ENCODE measurements around the gene THAP9. TPM values are rescaled to one million over a fixed set of nuclear protein-coding genes. Genes with fewer than 3 reads are reported as not detected.

The THAP9 gene
- total RNA-seq, 2 donors from 2014 or later, result 2.9 to 3.7 TPM

DNA sequence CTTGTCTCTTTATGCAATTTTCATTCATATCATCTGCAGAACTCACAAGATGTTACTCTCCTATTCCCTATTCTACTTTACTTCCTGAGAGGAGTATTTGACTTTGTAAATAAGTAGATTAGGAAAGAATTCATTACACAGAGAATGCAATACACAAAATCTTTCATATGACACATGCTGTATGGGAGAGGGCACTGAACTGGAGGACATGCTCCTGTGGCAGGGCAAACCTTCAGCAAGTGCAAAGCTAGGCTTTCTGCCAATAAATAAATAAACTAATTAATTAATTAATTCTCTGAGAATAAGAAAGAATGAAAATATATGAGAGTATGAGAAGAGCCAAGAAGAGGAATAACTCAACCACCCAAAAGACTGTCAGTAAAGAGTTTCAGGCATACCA, 33.9 kb downstream of the THAP9 start:
- DNase-seq, result no peak
- ATAC-seq, result no peak
- intact Hi-C loops (cut with DNase I), result no loop called here

DNA sequence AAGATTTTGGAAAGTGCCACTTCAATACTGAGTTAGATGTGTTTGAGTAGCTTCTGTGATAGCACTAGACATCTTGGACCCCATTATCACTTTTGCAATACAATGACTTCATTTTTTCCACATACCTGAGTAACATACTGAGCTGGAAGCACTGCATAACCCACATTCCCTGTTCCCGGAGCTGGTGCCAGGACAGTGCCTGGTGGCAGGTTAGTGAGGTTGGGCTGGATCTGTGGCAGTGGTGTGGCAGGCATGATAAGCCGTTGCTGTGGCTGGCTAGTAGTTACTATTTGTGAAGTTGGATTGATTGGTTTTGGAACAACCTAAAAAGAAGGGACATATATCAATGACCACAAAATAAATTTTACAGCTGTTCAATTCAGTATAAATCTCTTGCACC, 38.9 kb downstream of the THAP9 start:
- ATAC-seq (no peak), DNase-seq (no peak)
- intact Hi-C loops (cut with DNase I), result no loop called here

DNA sequence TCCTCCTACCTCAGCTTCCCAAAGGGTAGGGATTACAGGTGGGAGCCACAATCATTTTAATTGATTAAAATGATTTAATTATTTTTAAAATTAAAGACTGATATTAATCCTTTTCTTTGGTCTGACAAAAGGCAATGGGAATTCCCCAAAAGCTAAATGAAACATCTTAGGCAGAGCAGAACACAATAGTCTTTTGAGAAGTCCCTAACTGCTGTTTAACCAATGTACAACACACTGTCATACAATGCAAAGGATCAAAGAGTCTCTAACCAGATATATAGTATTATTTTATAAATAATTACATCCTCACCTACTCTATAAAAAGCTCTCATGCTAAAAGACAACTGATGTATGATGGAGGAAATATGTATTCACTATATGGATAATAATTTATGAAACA, 47.0 kb downstream of the THAP9 start:
- DNase-seq, result no peak
- intact Hi-C loops (cut with DNase I), result no loop called here
- ATAC-seq, result no peak

DNA sequence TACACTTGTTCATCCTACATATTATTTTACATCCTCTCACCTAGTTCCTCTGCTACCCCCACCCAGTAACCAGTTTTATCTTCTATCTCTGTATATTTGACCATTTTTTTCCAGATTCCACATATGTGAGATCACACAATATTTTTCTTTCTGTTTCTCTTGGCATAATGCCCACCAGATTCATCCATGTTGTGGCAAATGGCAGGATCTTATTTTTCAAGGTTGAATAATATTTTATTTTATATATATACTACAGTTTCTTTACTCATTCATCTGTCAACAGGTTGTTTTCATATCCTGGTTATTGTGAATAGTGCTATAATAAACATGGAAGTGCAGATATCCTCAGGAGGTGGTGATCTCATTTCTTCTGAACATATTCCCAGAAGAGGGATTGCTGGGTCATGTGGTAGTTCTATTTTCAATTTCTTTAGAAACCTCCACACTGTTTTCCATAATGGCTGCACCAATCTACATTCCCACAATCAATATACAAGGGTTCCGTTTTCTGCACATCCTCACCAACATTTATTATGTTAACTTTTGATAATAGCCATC, 48.2 kb downstream of the THAP9 start:
- ATAC-seq (no peak), DNase-seq (no peak)
- intact Hi-C loops (cut with DNase I), result no loop called here

DNA sequence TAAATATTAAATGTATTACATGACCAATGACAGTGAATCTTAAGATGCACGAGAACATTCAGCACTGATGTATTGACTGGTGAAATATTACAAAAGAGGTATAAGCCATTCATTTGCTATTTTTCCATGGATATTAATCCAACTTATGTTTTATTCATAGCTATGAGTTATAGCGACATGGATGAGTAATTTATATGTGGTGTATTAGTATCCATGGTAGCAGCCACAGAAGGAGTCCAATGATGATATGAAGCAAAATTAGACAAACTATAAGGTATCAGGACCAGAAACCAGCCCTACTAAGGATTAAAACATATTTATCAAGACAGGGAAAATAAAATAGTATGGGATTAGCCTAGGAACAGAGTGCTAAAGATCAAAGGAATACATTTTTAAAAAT, 50.7 kb downstream of the THAP9 start:
- intact Hi-C loops (cut with DNase I), result no loop called here
- DNase-seq, result no peak
- no peak for ATAC-seq

DNA sequence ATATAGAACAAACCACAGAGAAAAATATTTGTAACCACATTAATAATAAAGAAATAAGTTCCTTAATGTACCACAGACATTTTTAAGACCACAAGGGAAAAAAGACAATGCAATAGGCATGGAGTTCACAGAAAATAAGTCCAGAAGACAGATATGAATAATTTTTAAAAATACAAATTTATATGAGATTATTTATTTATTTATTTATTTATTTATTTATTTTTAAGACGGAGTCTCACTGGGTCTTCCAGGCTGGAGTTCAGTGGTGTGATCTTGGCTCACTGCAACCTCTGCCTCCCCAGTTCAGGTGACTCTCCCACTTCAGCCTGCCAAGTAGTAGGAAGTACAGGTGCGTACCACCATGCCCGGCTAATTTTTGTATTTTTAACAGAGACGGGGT, 53.7 kb downstream of the THAP9 start:
- intact Hi-C loops (cut with DNase I), result no loop called here

DNA sequence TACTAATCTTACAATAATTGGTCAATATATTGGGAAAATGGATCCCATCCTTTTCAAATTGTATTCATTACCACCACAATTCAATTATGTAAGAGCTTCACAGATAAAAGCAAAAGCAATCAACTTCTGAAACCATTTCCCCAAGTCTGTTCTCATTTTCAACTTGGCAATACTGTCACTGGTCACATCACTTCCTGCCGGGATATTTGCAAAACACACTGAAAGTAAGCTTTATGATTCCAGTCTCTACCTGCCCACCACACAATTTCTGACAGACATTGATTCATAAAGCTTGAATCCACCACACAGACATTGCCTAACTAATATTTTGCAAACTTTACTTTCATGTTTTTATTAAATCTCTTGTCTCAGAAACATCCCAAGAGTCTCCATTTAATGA, 56.5 kb downstream of the THAP9 start:
- no peak for ATAC-seq
- no peak for DNase-seq
- intact Hi-C loops (cut with DNase I), result no loop called here

More for the DNA sequence above, 53.7 kb downstream of the THAP9 start:
- ATAC-seq (no peak), DNase-seq (no peak)

DNA sequence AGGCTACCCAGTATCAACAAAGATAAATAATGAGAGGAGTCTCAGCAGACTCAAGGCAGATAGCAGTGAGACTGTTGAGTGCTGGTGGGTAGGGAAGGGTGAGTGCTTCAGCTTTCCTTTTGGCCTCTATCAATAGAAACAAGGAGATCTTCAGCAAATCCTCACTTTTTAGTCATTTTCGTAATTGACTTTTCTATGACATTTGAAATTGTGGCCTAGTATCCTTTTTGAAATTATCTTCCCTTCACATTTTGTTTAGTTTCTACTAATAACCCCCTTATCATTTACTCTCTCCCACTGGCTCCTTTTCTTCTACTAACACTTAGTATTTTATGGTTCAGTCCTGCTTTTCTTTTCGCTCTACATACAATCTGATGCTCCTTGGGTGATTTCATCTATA, 65.2 kb downstream of the THAP9 start:
- intact Hi-C loops (cut with DNase I), result no loop called here
- ATAC-seq (no peak), DNase-seq (no peak)

DNA sequence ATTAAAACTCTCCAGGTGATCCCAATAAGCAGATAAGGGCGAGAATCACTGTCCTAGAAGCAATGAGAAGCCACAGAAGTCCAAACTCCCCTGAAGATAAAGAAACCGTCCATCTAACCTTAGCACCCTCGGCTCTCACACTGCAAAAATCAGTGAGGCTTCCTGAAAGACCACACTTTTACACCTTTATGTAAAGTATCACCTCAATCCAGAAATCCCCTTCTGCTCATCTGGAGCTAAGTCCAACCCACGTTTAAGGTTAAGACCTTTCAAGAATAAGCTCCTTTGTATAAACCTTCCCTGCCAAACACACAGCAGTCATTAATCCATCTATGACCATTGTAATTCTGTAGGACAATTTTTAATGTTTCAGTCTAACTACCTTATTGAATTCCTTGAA, 68.4 kb downstream of the THAP9 start:
- no peak for ATAC-seq
- intact Hi-C loops (cut with DNase I), result no loop called here

DNA sequence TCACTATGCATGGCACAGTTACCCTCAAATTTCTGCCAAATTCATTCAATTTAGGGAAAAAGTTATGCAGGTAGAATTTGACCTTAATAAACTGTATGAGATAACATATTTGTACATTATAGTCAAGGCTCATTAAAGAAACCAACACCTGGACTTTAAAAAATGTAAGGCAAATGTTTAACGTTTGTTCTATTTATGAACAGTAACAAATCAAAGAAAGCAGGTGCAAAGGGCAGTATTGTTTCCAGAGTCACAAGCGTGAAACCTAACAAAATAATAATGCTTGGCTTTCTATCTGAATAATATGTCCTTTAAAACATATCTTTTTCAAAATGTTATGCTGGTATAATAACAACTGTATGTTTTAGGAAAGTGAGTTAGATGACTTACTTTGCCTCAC, 68.9 kb downstream of the THAP9 start:
- intact Hi-C loops (cut with DNase I), result no loop called here
- no peak for DNase-seq

More for the DNA sequence above, 68.4 kb downstream of the THAP9 start:
- no peak for DNase-seq

More for the DNA sequence above, 68.9 kb downstream of the THAP9 start:
- ATAC-seq, result no peak

Other genes with a start within 250 kb of the THAP9 start
- 1 to 10 TPM; 7.1 to 9.1 TPM for gene SCD5, start 101.9 kb upstream of the THAP9 start, total RNA-seq
- gene SEC31A, start 9.6 kb upstream of the THAP9 start, total RNA-seq, result 100 to 1,000 TPM; 115 to 148 TPM
- 1 to 10 TPM; 6.0 to 6.8 TPM for gene LIN54, start 110.1 kb downstream of the THAP9 start, total RNA-seq
- gene COPS4, start 134.4 kb downstream of the THAP9 start, total RNA-seq, result 10 to 100 TPM; 43.4 to 46.9 TPM
- gene PLAC8, start 214.0 kb downstream of the THAP9 start, total RNA-seq, result 1 to 10 TPM; 1.2 to 2.9 TPM